Prostate gland (tissue), 2 donors: Measurements from ENCODE around the gene JMJD7.

Experiments used
- POLR2A ChIP-seq: fragments of 450-650 bp; IDR thresholded peaks from one replicate; pipeline ENCODE4 v1.6.1; 2016; ENCODE audit warnings: antibody characterized with exemption, mild to moderate bottlenecking
- POLR2AphosphoS5 ChIP-seq: sonication (generic); formaldehyde crosslinking; IDR thresholded peaks from one replicate; pipeline ENCODE4 v1.6.1; 2017; ENCODE audit warnings: antibody characterized with exemption
- TF ChIP-seq, protein P1 (sequence below), 4 experiments: fragments of 200-600 bp in 2 of 4; fragments of 450-650 bp in 2 of 4; sonication (generic) in 2 of 4; IDR thresholded peaks; 1 replicate in 3 of 4; 2 replicates in 1 of 4; pipeline ENCODE4 v1.5.1; 2016 to 2019; ENCODE audit warnings: antibody characterized with exemption in 4 of 4, mild to moderate bottlenecking in 2 of 4, moderate library complexity in 2 of 4

DNA sequence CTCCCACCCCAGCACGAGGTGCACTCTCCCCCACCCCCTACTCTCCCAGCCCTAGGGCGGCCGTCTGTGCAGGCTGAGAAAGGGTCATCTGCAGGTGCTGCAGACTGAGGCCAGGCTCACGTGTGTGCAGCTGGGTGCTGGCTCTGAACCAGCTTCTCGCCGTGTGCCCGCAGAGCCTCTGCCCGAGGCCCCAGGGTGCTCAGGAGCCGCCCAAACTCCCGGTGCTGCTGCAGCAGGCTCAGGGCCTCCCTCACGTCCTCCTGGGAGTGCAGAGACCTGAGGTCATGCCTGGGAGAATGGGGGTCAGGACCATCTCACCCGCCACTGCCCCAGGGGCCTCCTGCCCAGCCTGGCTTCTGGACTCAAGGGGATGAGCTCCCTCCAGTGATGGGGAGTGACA is 48.8 kb downstream of the JMJD7 start:
- TF ChIP-seq, protein P1, sequence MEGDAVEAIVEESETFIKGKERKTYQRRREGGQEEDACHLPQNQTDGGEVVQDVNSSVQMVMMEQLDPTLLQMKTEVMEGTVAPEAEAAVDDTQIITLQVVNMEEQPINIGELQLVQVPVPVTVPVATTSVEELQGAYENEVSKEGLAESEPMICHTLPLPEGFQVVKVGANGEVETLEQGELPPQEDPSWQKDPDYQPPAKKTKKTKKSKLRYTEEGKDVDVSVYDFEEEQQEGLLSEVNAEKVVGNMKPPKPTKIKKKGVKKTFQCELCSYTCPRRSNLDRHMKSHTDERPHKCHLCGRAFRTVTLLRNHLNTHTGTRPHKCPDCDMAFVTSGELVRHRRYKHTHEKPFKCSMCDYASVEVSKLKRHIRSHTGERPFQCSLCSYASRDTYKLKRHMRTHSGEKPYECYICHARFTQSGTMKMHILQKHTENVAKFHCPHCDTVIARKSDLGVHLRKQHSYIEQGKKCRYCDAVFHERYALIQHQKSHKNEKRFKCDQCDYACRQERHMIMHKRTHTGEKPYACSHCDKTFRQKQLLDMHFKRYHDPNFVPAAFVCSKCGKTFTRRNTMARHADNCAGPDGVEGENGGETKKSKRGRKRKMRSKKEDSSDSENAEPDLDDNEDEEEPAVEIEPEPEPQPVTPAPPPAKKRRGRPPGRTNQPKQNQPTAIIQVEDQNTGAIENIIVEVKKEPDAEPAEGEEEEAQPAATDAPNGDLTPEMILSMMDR (IDR thresholded peaks at IDR 0.05): no peak
- TF ChIP-seq POLR2AphosphoS5: no peak
- no peak for TF ChIP-seq POLR2A
